Measurements from ENCODE around the gene TREML1.
"Not testable (repeated sequence)": the region's sequence is repeated elsewhere in the genome, so short reads cannot be mapped to it uniquely, and the experiment has no call there.

Gene TREML1

GRCh38 chr6:41136911-41137310, 17.2 kb downstream of the TREML1 start:
- no peak for DNase-seq

- no peak for DNase-seq
Measured at GRCh38 chr6:41135062-41135832, 18.9 kb downstream of the TREML1 start.

- DNase-seq = no peak
Measured at GRCh38 chr6:41132254-41132653, 21.9 kb downstream of the TREML1 start.

- no peak for DNase-seq
Measured at GRCh38 chr6:41125282-41125681, 28.9 kb downstream of the TREML1 start.

GRCh38 chr6:41122918-41123317, 31.2 kb downstream of the TREML1 start:
- no peak for DNase-seq

- no peak for DNase-seq
Measured at GRCh38 chr6:41122373-41122772, 31.8 kb downstream of the TREML1 start.

GRCh38 chr6:41120058-41120457, 34.1 kb downstream of the TREML1 start:
- no peak for DNase-seq

GRCh38 chr6:41119508-41119907, 34.6 kb downstream of the TREML1 start:
- DNase-seq = no peak

- DNase-seq = not testable (repeated sequence)
Measured at GRCh38 chr6:41115027-41115426, 39.1 kb downstream of the TREML1 start.

GRCh38 chr6:41111017-41111416, 43.1 kb downstream of the TREML1 start:
- no peak for DNase-seq

GRCh38 chr6:41103847-41104246, 50.3 kb downstream of the TREML1 start:
- DNase-seq = no peak

- no peak for DNase-seq
Measured at GRCh38 chr6:41100871-41101287, 53.3 kb downstream of the TREML1 start.

All from OCI-M1 (cell line).